ENCODE data around the gene DCLK1.
"Not testable (repeated sequence)": the region's sequence is repeated elsewhere in the genome, so short reads cannot be mapped to it uniquely, and the experiment has no call there.

Gene DCLK1

DNA sequence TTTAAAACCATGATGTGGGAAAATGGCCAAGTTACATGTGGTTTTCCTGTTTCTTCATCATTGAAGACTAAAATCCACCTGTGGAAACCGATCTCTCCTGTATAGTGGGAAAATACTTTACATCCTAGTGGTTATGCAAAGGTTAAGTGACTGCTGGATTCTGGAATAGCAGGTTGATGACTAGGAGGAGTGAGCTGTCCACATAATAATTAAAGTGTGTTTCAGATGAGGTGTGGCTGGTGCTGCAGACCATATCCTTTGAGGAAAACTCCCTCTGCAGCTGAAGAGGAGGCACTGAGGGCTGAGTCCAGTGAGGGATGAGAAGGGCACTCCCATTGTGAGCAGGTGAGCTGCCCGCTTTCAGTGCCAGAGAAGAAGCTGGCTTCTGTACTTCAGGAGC, 43.2 kb downstream of the DCLK1 start:
- FAIRE-seq: no peak
- no peak for TF ChIP-seq POLR2A (IDR thresholded peaks at IDR 0.05; ENCODE audit: low read depth, low read length)
- no peak for DNase-seq (ENCODE audit: insufficient read length, low spot score)

GRCh38 chr13:36086117-36086516, 45.1 kb downstream of the DCLK1 start:
- no peak for TF ChIP-seq POLR2A (IDR thresholded peaks at IDR 0.05; ENCODE audit: low read depth, low read length)
- FAIRE-seq (no peak), DNase-seq (ENCODE audit: insufficient read length, low spot score) (no peak)

DNA sequence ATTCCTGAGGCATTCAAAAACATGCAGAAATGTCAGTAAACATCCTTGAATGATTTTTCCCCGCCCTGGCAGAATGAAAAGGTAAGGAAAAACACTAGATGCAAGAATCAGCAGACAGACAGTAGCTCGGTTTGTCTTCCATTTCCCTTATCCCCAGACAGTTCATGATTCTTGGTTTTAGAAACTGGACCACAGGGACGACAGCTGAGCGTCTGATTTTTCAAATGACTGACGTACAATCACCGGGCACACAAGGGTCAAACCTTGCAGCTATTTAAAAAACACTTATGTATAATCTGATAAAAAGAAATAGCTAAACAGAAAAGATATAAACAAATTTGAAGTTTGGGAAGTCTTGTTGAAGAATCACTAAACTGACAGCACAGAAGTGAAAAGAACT, 47.1 kb downstream of the DCLK1 start:
- TF ChIP-seq POLR2A (IDR thresholded peaks at IDR 0.05; ENCODE audit: low read depth, low read length): no peak
- no peak for FAIRE-seq

GRCh38 chr13:36082806-36083205, 48.4 kb downstream of the DCLK1 start:
- FAIRE-seq (no peak), DNase-seq (ENCODE audit: insufficient read length, low spot score) (no peak)
- TF ChIP-seq POLR2A (IDR thresholded peaks at IDR 0.05; ENCODE audit: low read depth, low read length): no peak

More for the DNA sequence above, 47.1 kb downstream of the DCLK1 start:
- DNase-seq (ENCODE audit: insufficient read length, low spot score): no peak

DNA sequence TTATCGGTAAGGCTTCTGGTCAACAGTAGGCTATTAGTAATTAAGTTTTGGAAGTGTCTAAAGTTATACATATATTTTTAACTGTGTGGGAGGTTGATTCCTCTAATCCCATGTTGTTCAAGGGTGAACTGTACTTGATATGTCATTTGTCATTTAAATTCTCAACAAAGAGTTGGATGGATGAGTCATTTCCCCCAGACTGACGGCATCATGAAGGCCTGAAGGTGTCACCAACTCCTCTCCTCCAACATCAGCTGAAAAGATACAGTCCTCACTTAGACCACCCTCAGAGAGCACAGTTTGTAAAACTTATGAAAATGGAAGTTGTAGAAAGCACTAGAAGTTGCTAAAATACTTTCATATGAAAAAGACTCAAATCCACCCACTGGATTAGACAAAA, 48.8 kb downstream of the DCLK1 start:
- DNase-seq (ENCODE audit: insufficient read length, low spot score): no peak
- TF ChIP-seq POLR2A (IDR thresholded peaks at IDR 0.05; ENCODE audit: low read depth, low read length): no peak
- no peak for FAIRE-seq

GRCh38 chr13:36076211-36076610, 55.0 kb downstream of the DCLK1 start:
- DNase-seq (ENCODE audit: insufficient read length, low spot score): no peak
- no peak for FAIRE-seq
- TF ChIP-seq POLR2A (IDR thresholded peaks at IDR 0.05; ENCODE audit: low read depth, low read length): no peak

- no peak for FAIRE-seq
- no peak for TF ChIP-seq POLR2A (IDR thresholded peaks at IDR 0.05; ENCODE audit: low read depth, low read length)
These were observed 56.5 kb downstream of the DCLK1 start for GRCh38 chr13:36074659-36075058.

GRCh38 chr13:36072152-36072935, 58.8 kb downstream of the DCLK1 start:
- TF ChIP-seq POLR2A (IDR thresholded peaks at IDR 0.05; ENCODE audit: low read depth, low read length): no peak
- FAIRE-seq (no peak), DNase-seq (ENCODE audit: insufficient read length, low spot score) (no peak)

More at GRCh38 chr13:36074659-36075058, 56.5 kb downstream of the DCLK1 start:
- no peak for DNase-seq (ENCODE audit: insufficient read length, low spot score)

- not testable (repeated sequence) for FAIRE-seq; DNase-seq (ENCODE audit: insufficient read length, low spot score)
These were observed 60.5 kb downstream of the DCLK1 start for GRCh38 chr13:36070504-36071192.

DNA sequence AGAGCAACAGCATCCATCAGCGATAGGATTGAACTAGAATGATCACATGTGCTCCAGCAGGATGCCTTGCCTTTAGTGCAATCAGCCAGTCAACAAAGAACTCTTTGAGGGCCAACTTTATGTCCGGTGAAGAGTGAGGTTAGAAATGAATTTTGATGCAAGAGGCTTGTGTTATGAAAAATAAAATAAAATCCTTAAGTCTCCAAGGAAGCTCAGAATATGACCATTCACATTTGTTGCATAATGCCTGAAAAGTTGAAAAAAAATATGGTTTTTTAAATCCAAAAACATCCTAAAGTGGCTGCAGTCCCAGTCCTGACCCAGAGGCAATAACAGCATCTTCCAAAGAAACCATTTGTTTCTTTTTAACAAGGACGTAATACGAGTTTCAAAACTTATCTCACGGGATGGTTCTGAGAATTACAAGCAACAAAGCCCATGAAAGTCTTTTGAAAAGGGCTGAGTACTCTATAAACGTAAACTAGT, 61.3 kb downstream of the DCLK1 start:
- TF ChIP-seq POLR2A (IDR thresholded peaks at IDR 0.05; ENCODE audit: low read depth, low read length): no peak
- FAIRE-seq: no peak
- no peak for DNase-seq (ENCODE audit: insufficient read length, low spot score)

DNA sequence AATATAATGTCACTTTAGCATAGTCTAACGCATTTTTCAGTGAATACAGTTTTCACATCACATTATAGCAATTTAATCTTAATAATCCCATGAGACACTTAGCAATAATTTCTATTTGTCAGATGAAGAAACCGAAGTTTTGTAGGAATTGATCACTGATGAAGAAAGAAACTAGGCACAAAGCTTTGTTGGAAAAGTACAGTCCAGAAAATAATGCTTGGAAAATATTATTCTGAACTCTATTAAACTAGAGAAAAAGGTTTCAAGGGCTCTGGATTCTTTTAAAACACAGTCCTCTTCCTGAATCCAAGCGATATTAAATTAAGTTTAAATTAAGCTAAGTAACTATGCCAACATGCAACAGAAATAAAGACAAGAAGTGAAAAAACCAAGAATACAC, 62.2 kb downstream of the DCLK1 start:
- no peak for DNase-seq (ENCODE audit: insufficient read length, low spot score)
- no peak for FAIRE-seq
- no peak for TF ChIP-seq POLR2A (IDR thresholded peaks at IDR 0.05; ENCODE audit: low read depth, low read length)

DNA sequence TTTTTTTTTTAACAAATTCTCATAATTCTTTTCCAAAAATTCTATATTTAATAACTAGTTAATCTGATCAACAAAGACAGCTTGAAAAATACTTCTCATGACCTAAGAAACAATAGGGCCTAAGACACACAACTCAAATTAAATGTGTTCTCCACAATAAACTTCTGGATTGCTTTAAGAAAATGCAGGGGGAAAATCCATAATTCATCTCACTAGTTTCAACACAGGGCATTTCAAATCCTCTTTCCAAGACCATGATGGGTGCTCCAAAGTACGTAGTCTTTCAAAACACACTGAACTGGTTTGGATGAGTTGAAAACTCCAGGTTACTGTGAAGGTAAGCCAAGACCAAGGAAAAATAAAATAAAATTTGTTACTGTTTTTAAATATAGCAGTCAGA, 62.6 kb downstream of the DCLK1 start:
- FAIRE-seq (no peak), DNase-seq (ENCODE audit: insufficient read length, low spot score) (no peak)
- no peak for TF ChIP-seq POLR2A (IDR thresholded peaks at IDR 0.05; ENCODE audit: low read depth, low read length)

- TF ChIP-seq POLR2A (IDR thresholded peaks at IDR 0.05; ENCODE audit: low read depth, low read length): no peak
- no peak for FAIRE-seq
- no peak for DNase-seq (ENCODE audit: insufficient read length, low spot score)
These were observed 63.3 kb downstream of the DCLK1 start for GRCh38 chr13:36067746-36068381.

DNA sequence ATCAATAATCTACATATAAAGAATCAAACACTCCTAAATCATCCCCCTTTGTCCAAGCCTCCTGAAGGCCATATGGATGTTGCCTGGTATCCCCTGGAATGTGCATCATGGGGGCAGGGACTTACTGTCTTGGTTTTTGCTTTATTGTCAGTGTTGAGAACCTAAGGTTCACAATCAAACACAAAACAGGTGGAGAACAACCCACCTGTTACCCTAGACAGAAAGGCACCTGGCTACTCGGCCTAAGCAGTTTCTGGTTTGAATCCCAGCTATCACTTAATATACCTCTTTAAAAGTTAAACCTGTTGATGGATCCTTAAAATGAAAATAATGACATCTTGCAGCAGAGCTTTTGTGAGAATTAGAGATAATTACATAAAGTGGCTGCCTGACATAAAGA, 68.9 kb downstream of the DCLK1 start:
- TF ChIP-seq POLR2A (IDR thresholded peaks at IDR 0.05; ENCODE audit: low read depth, low read length): no peak
- DNase-seq (ENCODE audit: insufficient read length, low spot score) (no peak), FAIRE-seq (no peak)

Measured in H54 (cell line).